ENCODE results near the gene LTBP1. TPM values are rescaled to one million over a fixed set of nuclear protein-coding genes. Genes with fewer than 3 reads are reported as not detected.

Gene LTBP1
- total RNA-seq, 4 donors from 2014 or later: 12.6 to 81.0 (median 16.0) TPM

GRCh38 chr2:33241072-33241471, 294.3 kb downstream of the LTBP1 start:
- ATAC-seq (ENCODE audit: low FRiP score) (no peak), DNase-seq (ENCODE audit: low spot score) (no peak)
- no peak for TF ChIP-seq CTCF (IDR thresholded peaks at IDR 0.05)

GRCh38 chr2:33241581-33241980, 294.8 kb downstream of the LTBP1 start:
- TF ChIP-seq CTCF (IDR thresholded peaks at IDR 0.05): no peak
- no peak for ATAC-seq (ENCODE audit: low FRiP score)
- no peak for DNase-seq (ENCODE audit: low spot score)

GRCh38 chr2:33242845-33243244, 296.1 kb downstream of the LTBP1 start:
- no peak for ATAC-seq (ENCODE audit: low FRiP score)

GRCh38 chr2:33246432-33246831, 299.7 kb downstream of the LTBP1 start:
- no peak for DNase-seq (ENCODE audit: low spot score)
- TF ChIP-seq CTCF (IDR thresholded peaks at IDR 0.05): no peak
- ATAC-seq (ENCODE audit: low FRiP score): no peak

More at GRCh38 chr2:33242845-33243244, 296.1 kb downstream of the LTBP1 start:
- no peak for DNase-seq (ENCODE audit: low spot score)
- TF ChIP-seq CTCF (IDR thresholded peaks at IDR 0.05): no peak

- TF ChIP-seq CTCF (IDR thresholded peaks at IDR 0.05): no peak
- ATAC-seq (ENCODE audit: low FRiP score): no peak
- no peak for DNase-seq (ENCODE audit: low spot score)
Observed at GRCh38 chr2:33247365-33247764, 300.6 kb downstream of the LTBP1 start.

GRCh38 chr2:33250417-33251029, 303.8 kb downstream of the LTBP1 start:
- TF ChIP-seq CTCF (IDR thresholded peaks at IDR 0.05): no peak
- DNase-seq (ENCODE audit: low spot score) (no peak), ATAC-seq (ENCODE audit: low FRiP score) (no peak)

- no peak for ATAC-seq (ENCODE audit: low FRiP score)
- no peak for TF ChIP-seq CTCF (IDR thresholded peaks at IDR 0.05)
- no peak for DNase-seq (ENCODE audit: low spot score)
Observed at GRCh38 chr2:33256162-33256755, 309.5 kb downstream of the LTBP1 start.

All from omental fat pad (tissue), 4 donors.